Cardiac muscle cell (in vitro differentiated cells and primary cell): ENCODE results near the gene PLEKHA6. TPM values are rescaled to one million over a fixed set of nuclear protein-coding genes. Genes with fewer than 3 reads are reported as not detected.

Source experiments
- DNase-seq, 2 donors: peaks; one replicate each; pipeline versions ENCODE4 v3.0.0 to v3.0.0-alpha.2; 2010 to 2017; ENCODE audit warnings: low read depth in 1 of 2, low spot score in 1 of 2
- H3K27ac ChIP-seq: fragments of 200-600 bp; sonication (generic); 2 replicates; pipeline ENCODE4 v1.5.1; 2016
- H3K27me3 ChIP-seq: fragments of 200-600 bp; sonication (generic); 2 replicates; pipeline ENCODE4 v1.6.0; 2016; ENCODE audit warnings: control low read depth
- H3K36me3 ChIP-seq: fragments of 200-600 bp; sonication (generic); 2 replicates; pipeline ENCODE4 v1.5.1; 2016; ENCODE audit warnings: control low read depth
- H3K4me1 ChIP-seq: fragments of 200-600 bp; sonication (generic); 2 replicates; pipeline ENCODE4 v1.8.1; 2017; ENCODE audit warnings: low read depth, mild to moderate bottlenecking, mixed run types
- H3K4me3 ChIP-seq: fragments of 200-600 bp; sonication (generic); 2 replicates; pipeline ENCODE4 v1.5.1; 2016; ENCODE audit warnings: mild to moderate bottlenecking
- H3K9me3 ChIP-seq: fragments of 200-600 bp; sonication (generic); 2 replicates; pipeline ENCODE4 v1.5.1; 2017; ENCODE audit warnings: low read depth, mild to moderate bottlenecking, control low read depth
- CTCF ChIP-seq: IDR thresholded peaks from 2 replicates; pipeline ENCODE4 v1.5.1; 2012; ENCODE audit warnings: low read depth, mild to moderate bottlenecking, low read length
- polyA plus RNA-seq: library from polyadenylated mRNA; unstranded; fragments of >200 nt; fragmentation: Nextera tagmentation; extraction: Ambion mirVana; gene quantifications from 2 replicates; pipeline ENCODE4 v1.2.1, GENCODE V29; 2016
- total RNA-seq: library from RNA; depleted of rRNA; stranded (reverse); fragments of >200 nt; gene quantifications from 2 replicates; pipeline ENCODE4 v1.2.3, GENCODE V29; 2016

Gene PLEKHA6
- total and polyA plus RNA-seq, 2 experiments from 2014 or later, result 41.6 to 44.1 TPM

GRCh38 chr1:204255225-204255624 lies 104.5 kb downstream of the PLEKHA6 start:
- H3K4me3 ChIP-seq, result no peak overlapping the region
- DNase-seq, result no peak
- no peaks in the 10 kb centered on the region for H3K9me3 ChIP-seq
- no peaks in the 10 kb centered on the region for H3K4me1 ChIP-seq
- H3K36me3 ChIP-seq, result peaks cover 35% of the 10 kb centered on the region
- TF ChIP-seq CTCF, result no peak
- H3K27me3 ChIP-seq, result no peaks in the 10 kb centered on the region
- no peak overlapping the region for H3K27ac ChIP-seq

- Histone ChIP-seq H3K9me3 (no peaks in the 10 kb centered on the region), H3K4me1 (no peaks in the 10 kb centered on the region), H3K27me3 (no peaks in the 10 kb centered on the region), H3K36me3 (peaks cover 31% of the 10 kb centered on the region), H3K27ac (no peak overlapping the region), H3K4me3 (no peak overlapping the region)
- peak in 1 of 2 donors; percentile 77 for DNase-seq
- TF ChIP-seq CTCF, result no peak
Observed at GRCh38 chr1:204254031-204254661, 105.6 kb downstream of the PLEKHA6 start.

- no peak for DNase-seq
- TF ChIP-seq CTCF, result no peak
- Histone ChIP-seq H3K36me3 (peaks cover 28% of the 10 kb centered on the region), H3K27me3 (no peaks in the 10 kb centered on the region), H3K27ac (no peak overlapping the region), H3K4me1 (no peaks in the 10 kb centered on the region), H3K4me3 (no peak overlapping the region), H3K9me3 (no peaks in the 10 kb centered on the region)
Observed at GRCh38 chr1:204251926-204252689, 107.6 kb downstream of the PLEKHA6 start.

GRCh38 chr1:204251286-204251685 lies 108.4 kb downstream of the PLEKHA6 start:
- no peak for DNase-seq

GRCh38 chr1:204250428-204251030 lies 109.2 kb downstream of the PLEKHA6 start:
- H3K9me3 ChIP-seq, result no peaks in the 10 kb centered on the region
- H3K27me3 ChIP-seq, result no peaks in the 10 kb centered on the region
- no peaks in the 10 kb centered on the region for H3K4me1 ChIP-seq
- no peak overlapping the region for H3K4me3 ChIP-seq
- DNase-seq, result no peak
- H3K27ac ChIP-seq, result no peak overlapping the region
- peaks cover 37% of the 10 kb centered on the region for H3K36me3 ChIP-seq
- no peak for TF ChIP-seq CTCF

More at GRCh38 chr1:204251286-204251685, 108.4 kb downstream of the PLEKHA6 start:
- no peaks in the 10 kb centered on the region for H3K27me3 ChIP-seq
- H3K36me3 ChIP-seq, result peaks cover 31% of the 10 kb centered on the region
- H3K9me3 ChIP-seq, result no peaks in the 10 kb centered on the region
- TF ChIP-seq CTCF, result no peak
- no peaks in the 10 kb centered on the region for H3K4me1 ChIP-seq
- no peak overlapping the region for H3K27ac ChIP-seq
- H3K4me3 ChIP-seq, result no peak overlapping the region
